DMS153 treated with DMSO at 0.1 percent for 48 hours (cell line): ENCODE measurements around the gene PLXNB1.

Experiments used
- DNase-seq: peaks from one replicate; lab custom pipeline; 2025; ENCODE audit not compliant: unreplicated experiment; lab: John Stamatoyannopoulos, UW

The PLXNB1 gene

DNA sequence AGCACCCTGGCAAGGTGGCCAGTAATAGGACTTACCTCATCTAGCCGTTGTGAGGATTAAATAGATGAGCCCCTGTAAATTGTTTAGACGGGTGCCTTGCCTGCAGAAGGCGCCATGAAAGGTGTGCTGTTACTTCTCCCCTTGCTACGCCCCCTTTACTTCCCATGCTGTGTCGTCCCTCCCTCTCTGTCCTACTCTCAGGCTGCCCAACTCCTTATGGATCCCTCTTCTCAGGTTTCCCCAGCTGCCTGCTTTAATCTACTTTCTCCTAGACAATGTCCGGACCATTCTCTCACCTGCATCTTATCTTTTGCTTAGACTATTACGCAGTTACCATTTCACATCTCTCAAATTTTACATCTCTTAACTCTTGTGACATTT is 59.6 kb downstream of the PLXNB1 start:
- DNase-seq: no peak

DNA sequence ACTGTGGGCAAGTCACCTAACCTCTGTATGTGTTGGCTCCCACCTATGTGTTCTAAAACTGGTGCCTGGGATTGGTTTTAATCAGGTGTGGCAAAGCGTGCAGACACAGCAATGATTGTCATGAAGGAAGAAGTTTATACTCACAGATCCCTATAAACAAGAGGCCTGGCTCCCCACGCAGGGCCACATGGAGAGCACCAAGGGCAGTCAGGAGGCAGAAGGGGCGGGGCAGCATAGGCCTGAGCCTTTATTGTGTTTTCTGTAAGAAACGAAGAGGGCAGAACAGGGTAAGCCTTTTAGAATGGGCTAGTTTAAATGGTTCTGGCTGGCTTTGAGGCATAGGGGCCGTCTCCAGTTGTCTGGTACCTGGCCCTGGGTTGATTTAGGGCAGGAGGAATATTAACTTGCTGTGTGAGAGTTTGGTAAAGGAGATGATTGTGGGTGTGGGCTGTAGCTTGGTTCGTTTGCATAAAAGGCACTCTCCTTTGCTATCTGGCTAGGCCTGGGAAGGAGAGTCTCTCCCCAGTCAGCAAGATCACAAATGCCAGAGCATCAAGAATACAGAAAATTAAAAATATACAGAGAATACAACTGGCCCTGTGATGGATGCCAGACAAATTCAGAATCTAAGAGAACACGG is 60.1 kb downstream of the PLXNB1 start:
- DNase-seq: no peak

DNA sequence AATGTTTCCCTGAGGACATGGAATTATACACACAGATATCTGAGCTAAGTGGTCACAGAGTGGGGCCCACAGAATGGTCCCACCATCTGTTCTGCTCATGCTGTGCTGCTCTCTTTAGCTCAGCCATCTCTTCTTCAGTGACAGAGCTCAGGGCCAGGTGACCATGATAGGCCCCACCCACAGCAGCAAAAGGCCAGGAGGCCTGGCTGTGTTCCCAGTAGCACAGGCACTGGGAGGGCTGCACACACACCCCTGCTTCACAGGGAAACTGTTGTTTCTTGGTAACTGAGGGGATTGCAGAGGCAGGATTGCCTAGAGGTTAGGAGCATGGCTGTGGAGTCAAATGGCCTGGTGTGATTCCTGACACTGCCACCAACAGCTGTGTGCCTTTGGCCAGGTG is 62.7 kb downstream of the PLXNB1 start:
- DNase-seq: no peak

DNA sequence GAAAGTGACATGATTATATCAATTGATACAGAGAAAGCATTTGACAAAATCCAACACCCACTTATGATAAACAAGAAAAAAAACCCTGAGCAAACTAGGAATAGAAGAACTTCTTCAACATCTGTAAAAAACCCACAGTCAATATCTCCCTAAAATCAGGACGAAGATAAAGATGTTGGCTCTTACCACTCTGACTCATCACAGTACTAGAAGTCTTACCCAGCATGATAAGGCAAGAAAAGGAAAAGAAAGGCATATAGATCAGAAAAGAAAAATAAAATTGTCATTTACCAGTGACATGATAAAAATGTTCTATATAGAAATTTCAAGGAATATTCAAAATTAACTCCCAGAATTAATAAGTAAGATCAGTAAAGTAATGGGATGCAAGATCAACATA is 65.0 kb downstream of the PLXNB1 start:
- no peak for DNase-seq

DNA sequence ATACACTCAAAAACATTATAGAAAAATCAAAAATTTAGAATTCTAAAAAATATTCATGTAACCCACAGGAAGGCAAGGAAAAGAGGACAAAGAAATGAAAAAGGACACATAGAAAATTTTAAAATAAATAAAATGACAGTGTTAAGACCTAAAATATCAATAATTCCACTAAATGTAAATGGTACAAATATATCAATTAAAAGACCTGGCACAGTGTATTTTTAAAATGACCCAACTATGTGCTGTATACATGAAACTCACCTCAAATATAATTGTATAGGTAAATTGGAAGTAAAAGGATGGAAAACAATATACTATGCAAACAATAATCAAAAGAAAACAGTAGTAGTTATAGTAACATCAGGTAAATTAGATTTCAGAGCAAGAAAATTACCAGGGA is 68.0 kb downstream of the PLXNB1 start:
- DNase-seq: no peak

DNA sequence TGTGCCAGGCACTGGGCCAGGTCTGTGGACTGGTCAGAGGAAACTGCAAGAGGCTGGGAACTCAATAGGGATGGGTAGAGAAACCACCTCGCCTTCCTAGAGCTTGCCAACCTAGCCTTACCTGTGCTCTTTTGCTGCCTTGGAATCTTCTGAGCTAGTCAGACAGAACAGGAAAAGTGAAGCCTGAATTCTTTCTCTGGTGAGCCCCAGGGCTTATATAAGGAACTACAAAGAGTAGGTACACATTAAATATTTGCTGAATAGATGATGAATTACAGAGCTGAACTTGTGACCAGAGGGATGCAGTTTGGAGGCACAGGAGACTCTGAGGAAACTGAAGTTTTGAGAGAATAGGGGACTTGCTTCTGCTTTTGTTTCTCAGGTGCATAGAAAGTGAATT is 73.5 kb downstream of the PLXNB1 start:
- no peak for DNase-seq

DNA sequence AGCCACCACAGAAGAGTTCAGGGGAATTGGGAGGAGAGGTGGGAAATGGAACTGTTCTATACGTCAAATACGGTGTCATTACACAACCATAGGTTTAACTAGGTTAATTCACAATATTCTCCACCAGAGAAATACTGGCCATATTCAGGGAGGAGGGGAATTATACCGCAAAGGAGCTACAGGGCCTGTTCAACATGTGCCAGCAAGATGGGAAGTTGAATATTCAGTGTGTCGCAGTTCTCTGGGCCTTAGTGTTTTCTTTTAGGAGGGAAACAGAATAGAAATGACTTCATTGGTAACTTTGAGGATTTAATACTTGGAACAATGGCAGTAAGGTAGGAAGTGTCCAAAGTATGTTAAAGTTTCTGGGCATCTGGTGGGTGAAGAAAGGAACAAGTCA is 75.9 kb downstream of the PLXNB1 start:
- DNase-seq: no peak
